ENCODE measurements around the gene SOX6.
"Not testable (repeated sequence)": the region's sequence is repeated elsewhere in the genome, so short reads cannot be mapped to it uniquely, and the experiment has no call there.

SOX6 gene

GRCh38 chr11:16356057-16356760 is at the start of gene SOX6:
TSS of gene SOX6 (minus strand) at chr11:16356546. CDS start at chr11:16341248, 15,298 bp downstream.
- DNase-seq (ENCODE audit: low spot score): no peak

DNA sequence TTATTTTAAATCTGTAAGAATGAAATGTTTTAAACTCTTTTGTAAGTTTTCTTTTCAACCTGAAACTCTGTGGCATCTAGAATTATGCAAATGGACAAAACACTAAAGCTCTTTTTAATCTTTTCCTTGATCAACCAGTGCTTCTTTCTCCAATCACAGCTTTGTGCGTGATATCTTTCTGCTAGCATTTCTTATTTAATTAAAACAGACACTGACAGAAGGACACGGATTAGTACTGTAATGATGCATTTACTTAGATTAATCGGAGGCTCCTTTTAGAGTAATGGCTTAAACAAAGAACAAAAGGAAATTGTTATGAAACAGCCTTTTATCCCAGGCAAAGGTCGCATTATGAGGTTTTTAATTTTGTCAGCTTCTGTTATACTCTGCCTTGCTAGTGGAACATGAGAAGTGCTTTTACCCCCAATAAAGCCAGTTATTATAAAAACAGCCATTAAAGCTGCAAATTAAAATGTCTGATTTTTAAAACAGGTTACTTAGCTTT is 48.5 kb upstream of the SOX6 start:
- DNase-seq (ENCODE audit: low spot score): no peak

- DNase-seq (ENCODE audit: low spot score): no peak
Observed at GRCh38 chr11:16403851-16404250, 47.5 kb upstream of the SOX6 start.

- DNase-seq (ENCODE audit: low spot score): no peak
Observed at GRCh38 chr11:16403448-16403803, 47.1 kb upstream of the SOX6 start.

DNA sequence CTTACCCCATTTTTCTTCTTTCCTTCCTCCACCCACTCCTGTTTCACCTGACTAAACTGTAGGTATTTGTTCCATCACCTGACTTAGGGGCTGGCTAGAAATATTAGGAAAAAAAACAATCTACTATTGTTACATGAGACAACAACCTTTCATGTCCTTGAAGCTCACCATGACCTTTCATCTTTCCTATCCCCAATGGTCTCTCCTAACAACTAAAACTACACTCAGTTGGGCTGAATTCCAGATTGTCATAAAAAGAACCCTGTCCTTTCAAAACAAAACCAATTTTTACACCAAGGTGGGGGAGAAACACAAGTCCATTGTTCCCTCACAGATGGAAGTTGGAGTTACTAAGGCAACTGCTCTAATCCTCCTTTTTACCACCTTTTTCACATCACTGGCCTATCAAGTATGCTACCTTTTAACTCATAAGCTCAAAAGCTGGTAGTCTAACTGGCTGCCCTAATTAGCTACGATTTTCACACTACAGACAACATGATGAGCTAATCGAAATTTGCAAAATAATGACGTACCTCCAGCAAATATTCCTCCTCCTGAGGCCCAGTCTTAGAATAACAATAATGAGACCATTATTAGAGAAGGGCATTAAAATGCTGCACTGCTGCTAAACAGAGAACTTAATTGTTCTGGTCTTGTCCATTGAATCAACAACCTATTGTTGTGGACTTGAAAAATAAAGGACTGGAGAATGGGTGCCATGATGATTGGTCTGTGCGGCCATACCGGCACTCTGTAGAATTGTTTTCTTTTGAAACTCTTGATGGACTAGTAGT is 46.5 kb upstream of the SOX6 start:
- DNase-seq (ENCODE audit: low spot score): no peak

GRCh38 chr11:16397390-16397789 is 41.0 kb upstream of the SOX6 start:
- no peak for DNase-seq (ENCODE audit: low spot score)

- no peak for DNase-seq (ENCODE audit: low spot score)
Observed at GRCh38 chr11:16395601-16396000, 39.3 kb upstream of the SOX6 start.

- no peak for DNase-seq (ENCODE audit: low spot score)
Observed at GRCh38 chr11:16394947-16395346, 38.6 kb upstream of the SOX6 start.

- no peak for DNase-seq (ENCODE audit: low spot score)
Observed at GRCh38 chr11:16393340-16393739, 37.0 kb upstream of the SOX6 start.

DNA sequence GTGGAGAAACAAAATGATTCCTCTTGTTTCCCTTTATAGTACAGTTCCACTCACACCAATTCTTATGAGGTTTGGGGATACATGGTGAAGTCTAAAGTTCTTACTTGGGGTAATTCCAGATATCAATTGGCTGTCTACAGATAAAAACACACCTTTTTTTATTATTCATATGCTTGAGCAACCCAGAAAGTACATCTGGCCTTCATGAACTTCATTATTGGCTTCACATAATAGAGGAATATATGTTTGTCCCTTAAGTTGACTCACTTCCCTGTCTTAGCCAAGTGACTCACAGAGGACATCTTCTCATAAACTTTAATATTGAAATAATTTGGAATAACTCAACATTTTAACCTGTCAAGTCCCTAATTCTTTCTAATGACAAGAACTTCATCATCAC is 36.3 kb upstream of the SOX6 start:
- no peak for DNase-seq (ENCODE audit: low spot score)

GRCh38 chr11:16390826-16391225 is 34.5 kb upstream of the SOX6 start:
- DNase-seq (ENCODE audit: low spot score): not testable (repeated sequence)

DNA sequence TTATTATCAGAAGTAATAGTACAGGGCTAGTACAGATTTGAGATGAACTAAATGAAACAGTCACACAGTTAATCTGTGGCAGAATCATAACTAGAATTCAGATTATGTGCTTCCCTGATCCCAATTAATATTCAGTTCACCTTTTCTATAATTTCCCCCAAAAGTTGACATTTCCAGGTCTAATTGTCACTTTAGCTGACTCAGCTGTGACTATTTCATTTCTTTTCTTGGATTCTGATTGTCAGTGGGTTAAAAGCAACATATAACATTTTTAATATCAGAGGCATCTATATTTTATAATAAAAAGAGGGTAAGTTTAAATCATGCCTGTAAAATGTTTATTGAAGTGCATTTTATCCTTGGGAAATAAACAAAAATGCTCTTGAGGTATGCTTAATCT is 28.8 kb upstream of the SOX6 start:
- no peak for DNase-seq (ENCODE audit: low spot score)

GRCh38 chr11:16382638-16383380 is 26.5 kb upstream of the SOX6 start:
- DNase-seq (ENCODE audit: low spot score): no peak

DNA sequence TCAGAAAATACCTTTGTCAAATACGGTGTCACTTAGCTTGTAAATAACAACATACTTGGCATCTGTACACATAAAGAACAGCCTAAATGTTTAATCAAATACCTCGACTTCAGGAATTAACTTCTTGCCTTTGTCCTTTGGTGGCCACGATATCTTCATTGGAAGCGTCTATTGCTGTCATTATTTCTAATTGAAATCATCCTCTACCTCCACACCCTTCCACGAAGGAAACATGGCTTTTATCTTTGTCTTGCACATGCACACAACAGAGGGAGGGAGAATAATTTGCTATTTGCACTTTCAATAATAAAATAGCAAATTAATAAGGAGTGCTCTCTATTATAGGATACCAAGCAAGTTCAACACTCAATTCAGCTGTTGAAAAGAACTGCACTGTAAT is 25.8 kb upstream of the SOX6 start:
- DNase-seq (ENCODE audit: low spot score): no peak

DNA sequence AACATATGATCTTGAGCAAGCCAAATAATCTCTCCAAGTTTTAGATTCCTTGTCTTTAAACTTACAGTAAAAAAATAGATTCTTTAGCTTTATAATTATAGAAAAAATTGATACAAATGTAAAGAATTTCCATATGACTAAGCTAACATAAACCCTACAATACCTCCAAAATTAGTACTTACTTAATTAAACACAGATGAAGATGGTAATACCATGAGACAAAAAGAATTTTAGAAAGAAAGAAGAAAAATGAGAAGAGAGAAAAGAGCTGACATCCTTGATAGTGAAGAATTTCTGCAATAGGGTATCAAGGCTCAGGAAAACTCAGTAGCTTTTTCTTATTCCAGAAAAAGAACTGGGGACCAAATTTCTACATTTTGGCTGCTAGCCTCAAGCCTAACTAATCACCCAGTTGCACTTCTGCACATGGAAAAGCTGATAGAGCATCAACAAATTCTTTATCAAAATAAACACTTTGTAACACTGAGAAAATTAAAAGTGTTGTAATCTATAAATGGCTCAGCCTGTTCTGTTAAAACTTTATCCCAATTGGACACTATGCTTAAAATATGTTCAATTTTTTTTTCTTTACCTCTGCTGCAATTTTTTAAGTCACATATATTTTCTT is 24.7 kb upstream of the SOX6 start:
- no peak for DNase-seq (ENCODE audit: low spot score)

DNA sequence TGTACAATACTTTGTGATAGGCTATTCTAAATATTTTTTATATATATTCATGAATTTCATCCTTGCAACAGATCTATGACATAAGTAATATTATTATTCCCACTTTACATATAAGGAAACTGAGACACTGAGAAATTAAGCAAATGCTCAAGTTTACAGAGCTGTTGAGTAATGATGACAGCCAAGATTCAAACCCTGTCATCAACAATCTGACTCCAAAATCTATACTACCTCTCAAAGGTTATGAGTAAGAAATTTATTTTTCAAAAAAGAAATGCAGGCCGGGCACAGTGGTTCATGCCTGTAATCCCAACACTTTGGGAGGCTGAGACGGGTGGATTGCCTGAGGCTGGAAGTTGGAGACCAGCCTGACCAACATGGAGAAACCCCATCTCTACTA is 22.6 kb upstream of the SOX6 start:
- DNase-seq (ENCODE audit: low spot score): no peak

DNA sequence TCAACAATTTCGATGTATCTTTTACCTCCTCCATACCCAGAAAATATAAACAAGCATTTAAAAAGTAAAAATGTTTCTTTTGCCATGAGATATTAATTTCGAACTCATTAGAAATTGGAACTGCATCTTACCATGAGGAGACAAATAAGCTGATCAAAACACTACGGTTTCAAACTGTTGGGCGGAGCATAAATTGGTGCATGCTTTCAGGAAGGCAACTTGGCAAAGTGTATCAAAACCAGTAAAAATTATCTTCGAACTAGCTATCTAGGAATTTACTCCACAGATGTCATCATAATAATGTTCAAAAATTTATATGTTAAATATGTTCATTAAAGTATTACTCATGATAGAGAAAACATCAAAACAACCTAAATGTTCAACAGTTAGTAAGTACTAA is 21.4 kb upstream of the SOX6 start:
- DNase-seq (ENCODE audit: low spot score): no peak

GRCh38 chr11:16375664-16376063 is 19.3 kb upstream of the SOX6 start:
- not testable (repeated sequence) for DNase-seq (ENCODE audit: low spot score)

DNA sequence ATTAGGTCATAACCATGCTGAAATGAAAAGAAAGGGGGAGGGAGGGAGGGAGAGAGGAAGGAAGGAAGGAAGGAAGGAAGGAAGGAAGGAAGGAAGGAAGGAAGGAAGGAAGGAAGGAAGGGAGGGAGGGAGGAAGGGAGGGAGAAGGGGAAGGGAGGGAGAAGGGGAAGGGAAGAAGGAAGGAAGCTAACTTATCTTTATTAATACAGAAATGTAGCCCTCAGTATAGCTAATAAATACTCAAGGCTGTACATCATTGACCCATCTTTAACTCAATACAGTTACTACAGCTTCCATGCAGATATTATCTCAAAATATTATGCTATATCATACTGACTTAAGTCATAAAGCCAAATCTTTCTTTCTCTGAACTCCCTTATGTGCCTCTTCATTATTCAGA is 17.4 kb upstream of the SOX6 start:
- DNase-seq (ENCODE audit: low spot score): no peak

- DNase-seq (ENCODE audit: low spot score): no peak
Observed at GRCh38 chr11:16372355-16372754, 16.0 kb upstream of the SOX6 start.

DNA sequence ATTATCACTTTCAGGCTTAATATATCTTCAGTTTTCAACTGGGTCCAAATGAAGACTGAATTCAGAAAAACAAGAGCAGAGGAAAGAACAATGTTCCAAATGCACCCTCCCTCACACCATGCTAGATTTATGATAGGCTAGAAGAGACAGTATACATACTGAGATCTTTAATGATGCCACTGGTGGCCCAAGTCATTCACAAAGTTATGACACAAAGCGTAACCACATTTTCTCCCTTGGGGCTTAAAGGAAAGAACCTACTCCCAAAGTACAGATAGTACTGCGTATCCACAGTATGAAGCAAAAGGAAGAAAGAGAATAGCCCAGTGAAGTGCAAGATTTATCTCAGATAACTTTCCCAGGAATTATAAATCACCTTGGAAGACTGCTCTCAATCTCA is 10.9 kb upstream of the SOX6 start:
- DNase-seq (ENCODE audit: low spot score): no peak

DNA sequence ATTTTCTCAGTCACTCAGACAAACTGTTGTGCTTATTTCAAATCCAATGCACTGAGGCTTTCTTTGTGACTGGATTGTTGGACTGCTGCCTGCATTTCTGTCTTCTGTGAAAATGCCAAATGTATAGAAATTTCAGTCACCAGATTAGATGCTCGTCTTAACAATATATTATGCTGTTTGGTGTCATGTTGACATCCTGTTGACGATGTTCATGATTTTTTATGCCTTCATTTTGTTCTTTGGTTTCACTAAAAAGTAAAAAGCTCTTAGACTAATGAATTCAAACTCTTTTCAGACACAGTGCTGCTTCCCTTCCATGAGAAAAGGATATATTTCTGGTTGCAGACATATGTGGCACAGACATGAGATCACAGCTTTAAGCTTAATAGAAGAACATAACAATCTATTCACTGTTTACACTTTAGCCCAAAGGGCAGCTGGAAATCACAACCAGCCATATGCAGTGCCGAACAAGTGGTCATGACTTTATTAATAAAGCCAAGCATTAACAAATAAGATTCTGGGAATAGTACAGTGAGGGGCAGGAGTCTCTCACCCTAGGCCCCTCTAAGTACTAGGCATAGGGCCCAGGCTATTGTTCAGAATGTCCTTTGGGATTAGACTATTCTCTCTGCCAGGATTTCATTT is 9.4 kb upstream of the SOX6 start:
- DNase-seq (ENCODE audit: low spot score): no peak

Data from LoVo (cell line).